ENCODE data around the gene TAT.

TAT gene

GRCh38 chr16:71536752-71537499 is 40.0 kb downstream of the TAT start:
- no peaks in the 10 kb centered on the region for H3K4me1 Mint-ChIP-seq
- H3K9me3 Mint-ChIP-seq, result no peaks in the 10 kb centered on the region
- no peak for DNase-seq
- H3K4me3 Mint-ChIP-seq, result no peak overlapping the region
- no peak overlapping the region for H3K27ac Mint-ChIP-seq
- TF ChIP-seq CTCF (IDR thresholded peaks at IDR 0.05), result no peak
- H3K27me3 Mint-ChIP-seq (ENCODE audit: low read depth, poor library complexity), result peaks cover 28% of the 10 kb centered on the region
- no peaks in the 10 kb centered on the region for H3K36me3 Mint-ChIP-seq (ENCODE audit: low read depth)

GRCh38 chr16:71532366-71532765 is 44.5 kb downstream of the TAT start:
- no peak overlapping the region for H3K4me3 Mint-ChIP-seq
- peaks cover 24% of the 10 kb centered on the region for H3K27me3 Mint-ChIP-seq (ENCODE audit: low read depth, poor library complexity)
- H3K9me3 Mint-ChIP-seq, result no peaks in the 10 kb centered on the region
- TF ChIP-seq CTCF (IDR thresholded peaks at IDR 0.05), result no peak
- peaks cover 12% of the 10 kb centered on the region for H3K4me1 Mint-ChIP-seq
- DNase-seq, result no peak
- no peak overlapping the region for H3K27ac Mint-ChIP-seq
- no peaks in the 10 kb centered on the region for H3K36me3 Mint-ChIP-seq (ENCODE audit: low read depth)

GRCh38 chr16:71528863-71529262 is 48.0 kb downstream of the TAT start:
- H3K4me3 Mint-ChIP-seq, result no peak overlapping the region
- H3K9me3 Mint-ChIP-seq, result no peaks in the 10 kb centered on the region
- no peak for TF ChIP-seq CTCF (IDR thresholded peaks at IDR 0.05)
- peaks cover 39% of the 10 kb centered on the region for H3K27me3 Mint-ChIP-seq (ENCODE audit: low read depth, poor library complexity)
- no peaks in the 10 kb centered on the region for H3K36me3 Mint-ChIP-seq (ENCODE audit: low read depth)
- H3K27ac Mint-ChIP-seq, result no peak overlapping the region
- no peak for DNase-seq
- H3K4me1 Mint-ChIP-seq, result peaks cover 40% of the 10 kb centered on the region

GRCh38 chr16:71528257-71528656 is 48.6 kb downstream of the TAT start:
- no peak for TF ChIP-seq CTCF (IDR thresholded peaks at IDR 0.05)
- Mint-ChIP-seq H3K36me3 (ENCODE audit: low read depth) (no peaks in the 10 kb centered on the region), H3K27ac (no peak overlapping the region), H3K4me1 (peaks cover 40% of the 10 kb centered on the region), H3K9me3 (no peaks in the 10 kb centered on the region), H3K4me3 (no peak overlapping the region), H3K27me3 (ENCODE audit: low read depth, poor library complexity) (peaks cover 45% of the 10 kb centered on the region)
- DNase-seq, result no peak

GRCh38 chr16:71526111-71526631 is 50.7 kb downstream of the TAT start, which contains the start of gene CHST4:
CHST4 (plus strand) TSS chr16:71526426; CDS start chr16:71536678, 10,252 bp downstream.
- DNase-seq, result peak; percentile 41
- Mint-ChIP-seq H3K36me3 (ENCODE audit: low read depth) (no peaks in the 10 kb centered on the region), H3K4me3 (peak within 1 kb of the TSS; percentile 83), H3K27ac (peak within 1 kb of the TSS; percentile 93), H3K4me1 (peaks cover 40% of the 10 kb centered on the region), H3K9me3 (no peaks in the 10 kb centered on the region), H3K27me3 (ENCODE audit: low read depth, poor library complexity) (peaks cover 62% of the 10 kb centered on the region)
- no peak for TF ChIP-seq CTCF (IDR thresholded peaks at IDR 0.05)
